ENCODE data around the gene TGM3.

GRCh38 chr20:2329286-2329685 is 33.5 kb downstream of the TGM3 start:
- TF ChIP-seq POLR2AphosphoS5 (IDR thresholded peaks at IDR 0.05; ENCODE audit: low read depth, low read length) (no peak), PAX5 (IDR thresholded peaks at IDR 0.05; ENCODE audit: insufficient read depth, low read length, severe bottlenecking) (no peak), POLR2A (IDR thresholded peaks at IDR 0.05; ENCODE audit: low read depth, low read length) (no peak), POU2F2 (IDR thresholded peaks at IDR 0.05; ENCODE audit: low read depth, low read length) (no peak), TAF1 (IDR thresholded peaks at IDR 0.05; ENCODE audit: low read depth, low read length) (no peak), SPI1 (IDR thresholded peaks at IDR 0.05; ENCODE audit: low read depth, low read length) (no peak)

All from GM12891 (cell line).